H9 (cell line): ENCODE results near the gene TMEM140. TPM values are rescaled to one million over a fixed set of nuclear protein-coding genes. Genes with fewer than 3 reads are reported as not detected.

Experiments
- DNase-seq: peaks from one replicate; pipeline ENCODE4 v3.0.0-alpha.2; 2017
- H2AFZ ChIP-seq: one replicate; pipeline ENCODE4 v1.6.1; 2013; ENCODE audit warnings: mild to moderate bottlenecking, low read length, control low read depth, moderate library complexity
- H2AK5ac ChIP-seq: 2 replicates; pipeline ENCODE4 v1.6.1; 2013; ENCODE audit warnings: low read length, control low read depth, mixed read lengths; ENCODE audit not compliant: insufficient read length
- H2BK120ac ChIP-seq: one replicate; pipeline ENCODE4 v1.6.1; 2013; ENCODE audit warnings: low read depth, mild to moderate bottlenecking, low read length, control low read depth, inconsistent platforms; ENCODE audit not compliant: poor library complexity, severe bottlenecking
- H2BK12ac ChIP-seq: 2 replicates; pipeline ENCODE4 v1.6.1; 2013; ENCODE audit warnings: low read length, control low read depth, mixed read lengths, low read depth; ENCODE audit not compliant: insufficient read length
- H2BK15ac ChIP-seq: 2 replicates; pipeline ENCODE4 v1.6.1; 2013; ENCODE audit warnings: low read depth, low read length, control low read depth
- H2BK20ac ChIP-seq: one replicate; pipeline ENCODE4 v1.6.1; 2013; ENCODE audit warnings: low read depth, mild to moderate bottlenecking, low read length, control low read depth, inconsistent platforms; ENCODE audit not compliant: poor library complexity, severe bottlenecking
- H2BK5ac ChIP-seq: 2 replicates; pipeline ENCODE4 v1.6.1; 2013; ENCODE audit warnings: low read length, control low read depth, mixed read lengths; ENCODE audit not compliant: insufficient read length
- H3K14ac ChIP-seq: 2 replicates; pipeline ENCODE4 v1.6.1; 2013; ENCODE audit warnings: low read length, control low read depth; ENCODE audit not compliant: insufficient read depth
- H3K18ac ChIP-seq: 2 replicates; pipeline ENCODE4 v1.6.1; 2013; ENCODE audit warnings: low read depth, mild to moderate bottlenecking, mixed read lengths, low read length, control low read depth; ENCODE audit not compliant: insufficient read length
- H3K23ac ChIP-seq: 2 replicates; pipeline ENCODE4 v1.6.1; 2013; ENCODE audit warnings: low read length, control low read depth, mixed read lengths, low read depth; ENCODE audit not compliant: insufficient read length
- H3K23me2 ChIP-seq: 2 replicates; pipeline ENCODE4 v1.6.1; 2013; ENCODE audit warnings: low read depth, mild to moderate bottlenecking, mixed read lengths, low read length, control low read depth; ENCODE audit not compliant: insufficient read length, poor library complexity, severe bottlenecking
- H3K27ac ChIP-seq: 2 replicates; pipeline ENCODE4 v1.5.1; 2013; ENCODE audit warnings: low read length, control low read depth, mixed read lengths, low read depth; ENCODE audit not compliant: insufficient read length
- H3K27me3 ChIP-seq: 2 replicates; pipeline ENCODE4 v1.6.1; 2013; ENCODE audit warnings: low read length, control low read depth, inconsistent platforms; ENCODE audit not compliant: insufficient read depth
- H3K4ac ChIP-seq: 2 replicates; pipeline ENCODE4 v1.6.1; 2013; ENCODE audit warnings: low read depth, mild to moderate bottlenecking, control low read depth, inconsistent platforms, low read length, moderate library complexity
- H3K4me1 ChIP-seq: 2 replicates; pipeline ENCODE4 v1.6.1; 2013; ENCODE audit warnings: low read length, control low read depth, inconsistent platforms; ENCODE audit not compliant: insufficient read depth
- H3K4me2 ChIP-seq: 2 replicates; pipeline ENCODE4 v1.6.1; 2013; ENCODE audit warnings: low read length, control low read depth, mixed read lengths; ENCODE audit not compliant: insufficient read length, insufficient read depth
- H3K56ac ChIP-seq: 2 replicates; pipeline ENCODE4 v1.6.1; 2013; ENCODE audit warnings: low read depth, mild to moderate bottlenecking, mixed read lengths, low read length, control low read depth; ENCODE audit not compliant: insufficient read length
- H3K79me1 ChIP-seq: 2 replicates; pipeline ENCODE4 v1.6.1; 2013; ENCODE audit warnings: low read depth, mild to moderate bottlenecking, moderate library complexity, low read length, control low read depth, inconsistent platforms; ENCODE audit not compliant: insufficient read depth, poor library complexity, severe bottlenecking
- H3K79me2 ChIP-seq: 2 replicates; pipeline ENCODE4 v1.6.1; 2013; ENCODE audit warnings: low read length, control low read depth, inconsistent platforms; ENCODE audit not compliant: insufficient read depth
- H3K9ac ChIP-seq: 2 replicates; pipeline ENCODE4 v1.6.1; 2013; ENCODE audit warnings: low read length, control low read depth, mixed read lengths; ENCODE audit not compliant: insufficient read length; ENCODE audit errors: extremely low read depth
- H3K9me3 ChIP-seq: one replicate; pipeline ENCODE4 v1.6.1; 2013; ENCODE audit warnings: low read depth, low read length, inconsistent platforms; ENCODE audit not compliant: control insufficient read depth
- H3T11ph ChIP-seq: one replicate; pipeline ENCODE4 v1.6.1; 2013; ENCODE audit warnings: mild to moderate bottlenecking, low read length, control low read depth, inconsistent platforms
- H4K20me1 ChIP-seq: one replicate; pipeline ENCODE4 v1.6.1; 2013; ENCODE audit not compliant: control insufficient read depth, insufficient read length, insufficient read depth
- H4K5ac ChIP-seq: 2 replicates; pipeline ENCODE4 v1.6.1; 2013; ENCODE audit warnings: low read depth, mild to moderate bottlenecking, mixed read lengths, low read length, control low read depth; ENCODE audit not compliant: insufficient read length
- H4K8ac ChIP-seq: replicated peaks from 2 replicates; pipeline ENCODE4 v1.6.1; 2013; ENCODE audit warnings: low read length, control low read depth, mixed read lengths, low read depth; ENCODE audit not compliant: insufficient read length
- H4K91ac ChIP-seq: 2 replicates; pipeline ENCODE4 v1.6.1; 2013; ENCODE audit warnings: low read depth, mild to moderate bottlenecking, moderate library complexity, mixed read lengths, low read length, control low read depth; ENCODE audit not compliant: insufficient read length
- H3K27ac Mint-ChIP-seq, 3 experiments: 2 replicates in 2 of 3; 3 replicates in 1 of 3; pipeline ENCODE4 v1.8.0; 2020 to 2021; ENCODE audit warnings: mixed read lengths in 3 of 3, mild to moderate bottlenecking in 1 of 3, moderate library complexity in 1 of 3
- H3K27me3 Mint-ChIP-seq: 2 replicates; pipeline ENCODE4 v1.8.0; 2021; ENCODE audit warnings: low read depth, mild to moderate bottlenecking, moderate library complexity, mixed read lengths
- H3K36me3 Mint-ChIP-seq, 3 experiments: 2 replicates in 2 of 3; 3 replicates in 1 of 3; pipeline ENCODE4 v1.8.0; 2020 to 2021; ENCODE audit warnings: low read depth in 3 of 3, mixed read lengths in 3 of 3; ENCODE audit not compliant: insufficient read depth in 1 of 3
- H3K4me1 Mint-ChIP-seq, 2 experiments: 2 replicates each; pipeline ENCODE4 v1.8.0; 2020; ENCODE audit warnings: mixed read lengths in 2 of 2
- H3K4me3 Mint-ChIP-seq, 2 experiments: 2 replicates in 1 of 2; 3 replicates in 1 of 2; pipeline ENCODE4 v1.8.0; 2020 to 2021; ENCODE audit warnings: mild to moderate bottlenecking in 2 of 2, mixed read lengths in 2 of 2, moderate library complexity in 1 of 2
- H3K9me3 Mint-ChIP-seq, 2 experiments: 2 replicates in 1 of 2; 3 replicates in 1 of 2; pipeline ENCODE4 v1.8.0; 2020; ENCODE audit warnings: mild to moderate bottlenecking in 2 of 2, mixed read lengths in 2 of 2, moderate library complexity in 1 of 2
- CTCF ChIP-seq: fragments of 200-600 bp; sonication (generic); conservative IDR thresholded peaks from 3 replicates; pipeline ENCODE4 v1.8.0; 2021; ENCODE audit warnings: antibody characterized with exemption, mild to moderate bottlenecking
- WGBS: extraction: QIAGEN DNeasy Blood & Tissue Kit; methylation state at CpG from one replicate; pipeline ENCODE4 v1.1.7; 2013; ENCODE audit warnings: missing lambda C conversion rate, low lambda C conversion rate, mixed read lengths; ENCODE audit not compliant: insufficient read length; ENCODE audit errors: extremely low coverage; 5-methylcytosine and 5-hydroxymethylcytosine counted together
- total RNA-seq: library from RNA; stranded (reverse); gene quantifications from 2 replicates; pipeline ENCODE4 v1.2.1, GENCODE V29; 2021

TMEM140 gene
- total RNA-seq, 1 experiment from 2014 or later = not detected

GRCh38 chr7:135215180-135215579 lies 67.3 kb downstream of the TMEM140 start:
- Histone ChIP-seq H3K79me1 (no peaks in the 10 kb centered on the region), H2AFZ (no peak overlapping the region), H4K5ac (no peak overlapping the region), H3K4ac (no peak overlapping the region), H4K20me1 (no peaks in the 10 kb centered on the region), H2AK5ac (no peak overlapping the region), H3K56ac (no peak overlapping the region), H3K4me2 (no peak overlapping the region), H3K23ac (no peak overlapping the region), H3K9me3 (no peaks in the 10 kb centered on the region), H2BK12ac (no peak overlapping the region), H2BK15ac (no peak overlapping the region), H2BK5ac (no peak overlapping the region), H4K8ac (no peak overlapping the region), H3K79me2 (no peaks in the 10 kb centered on the region), H3K4me1 (0 out of 2 replicates have a peak, but pooled peaks cover 2% of the 10 kb centered on the region), H3K27me3 (no peaks in the 10 kb centered on the region), H3T11ph (no peak overlapping the region), H2BK120ac (no peak overlapping the region), H4K91ac (no peak overlapping the region), H3K27ac (no peak overlapping the region), H3K14ac (no peak overlapping the region), H3K9ac (no peak overlapping the region), H2BK20ac (no peak overlapping the region), H3K23me2 (peaks cover 8% of the 10 kb centered on the region), H3K18ac (no peak overlapping the region)
- peaks cover 9% of the 10 kb centered on the region for H3K27me3 Mint-ChIP-seq
- DNase-seq = no peak
- no peak overlapping the region for H3K27ac Mint-ChIP-seq
- WGBS = no CpG with 5 or more reads among the region's 4 CpGs
- H3K4me1 Mint-ChIP-seq = peaks cover 10 to 23% of the 10 kb centered on the region in 2 experiments
- H3K9me3 Mint-ChIP-seq = no peaks in the 10 kb centered on the region
- no peaks in the 10 kb centered on the region for H3K36me3 Mint-ChIP-seq
- TF ChIP-seq CTCF = no peak
- H3K4me3 Mint-ChIP-seq = no peak overlapping the region
